Iris pigment epithelial cell (primary cell): ENCODE data around the gene NACC2.

Experiments used
- DNase-seq: peaks from one replicate; pipeline ENCODE4 v3.0.0-alpha.2; 2011; ENCODE audit warnings: low read depth

The NACC2 gene

DNA sequence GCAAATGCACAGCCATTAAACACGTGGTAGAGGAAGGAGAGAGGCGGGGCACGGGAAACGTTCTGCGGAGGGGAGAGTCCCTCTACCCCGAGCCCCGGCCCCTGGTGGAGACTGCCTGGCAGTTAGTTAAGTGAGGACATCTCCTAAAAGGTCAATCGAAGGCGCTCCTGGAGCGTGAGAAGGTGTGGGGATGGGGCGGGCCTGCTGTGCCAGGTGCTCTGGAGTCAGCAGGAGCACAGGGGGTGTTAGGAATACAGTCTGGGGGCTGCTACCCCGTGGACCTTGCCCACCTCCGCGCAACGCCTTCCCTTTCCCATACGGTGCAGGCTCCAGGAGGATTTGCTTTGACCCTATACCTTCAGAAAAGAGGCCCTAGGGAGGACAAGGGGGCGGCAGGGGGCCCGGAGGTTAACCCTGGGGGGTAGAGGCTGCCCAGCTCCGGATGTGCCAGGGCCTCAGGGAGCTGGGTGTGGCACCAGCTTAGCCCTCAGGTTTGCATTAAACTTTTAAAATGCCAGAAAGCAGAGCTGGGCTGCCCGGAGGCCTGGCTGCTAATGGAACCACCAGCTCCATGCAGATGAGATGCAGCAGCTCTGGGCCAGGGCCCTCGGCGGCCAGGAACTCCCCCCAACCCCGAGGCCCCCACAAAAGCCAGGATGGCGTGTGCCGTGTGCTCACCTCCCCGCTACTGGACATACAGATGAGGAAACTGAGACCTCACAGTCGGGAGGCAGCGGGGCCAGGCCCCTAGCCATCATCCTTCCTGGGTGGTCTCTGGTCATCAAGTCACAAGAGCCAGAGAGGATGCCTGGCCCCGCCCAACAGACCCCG lies 39.2 kb downstream of the NACC2 start:
- no peak for DNase-seq

DNA sequence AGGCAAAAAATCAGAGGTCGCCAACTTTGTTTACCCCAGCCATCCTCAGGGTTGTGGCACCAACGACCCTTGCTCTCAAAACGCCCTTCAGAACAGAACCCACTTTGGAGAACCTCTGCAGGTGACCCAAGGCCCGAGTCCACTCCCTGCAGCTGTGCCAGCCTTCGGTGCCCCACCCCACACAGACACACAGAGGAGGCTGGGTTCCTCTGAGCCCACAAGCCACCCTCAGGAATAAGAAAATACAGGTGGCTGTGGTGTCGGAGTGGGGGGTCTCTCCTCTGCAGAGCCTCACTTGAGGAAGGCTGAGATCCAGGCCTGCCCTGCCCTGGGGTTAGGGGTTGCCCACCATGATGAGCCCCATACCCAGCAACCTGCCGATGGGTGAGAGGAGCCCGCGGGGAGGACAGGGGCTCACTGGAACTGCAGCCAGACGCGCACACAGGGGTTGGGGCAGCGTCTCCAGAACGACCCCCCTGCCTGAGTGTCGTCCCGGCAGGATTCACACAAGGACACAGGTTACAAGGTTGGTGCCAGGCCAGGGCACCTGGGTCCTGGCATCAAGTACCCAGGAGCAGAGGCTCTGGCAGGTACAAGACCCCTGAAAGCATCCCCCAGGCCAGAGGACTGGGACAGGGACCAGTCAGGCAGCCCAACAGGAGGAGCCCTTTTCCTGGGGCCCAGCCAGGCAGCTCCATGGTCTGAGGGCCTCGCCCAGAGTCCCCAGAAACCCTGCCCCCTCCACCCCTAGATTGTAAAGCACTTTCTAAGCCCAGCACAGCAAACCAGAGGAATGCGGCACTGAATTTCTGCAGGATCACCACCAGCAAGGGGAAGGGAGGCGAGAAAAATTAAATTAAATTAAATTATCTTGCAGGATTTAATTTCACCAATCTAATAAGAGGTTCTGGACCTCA lies 40.0 kb downstream of the NACC2 start:
- DNase-seq: no peak

DNA sequence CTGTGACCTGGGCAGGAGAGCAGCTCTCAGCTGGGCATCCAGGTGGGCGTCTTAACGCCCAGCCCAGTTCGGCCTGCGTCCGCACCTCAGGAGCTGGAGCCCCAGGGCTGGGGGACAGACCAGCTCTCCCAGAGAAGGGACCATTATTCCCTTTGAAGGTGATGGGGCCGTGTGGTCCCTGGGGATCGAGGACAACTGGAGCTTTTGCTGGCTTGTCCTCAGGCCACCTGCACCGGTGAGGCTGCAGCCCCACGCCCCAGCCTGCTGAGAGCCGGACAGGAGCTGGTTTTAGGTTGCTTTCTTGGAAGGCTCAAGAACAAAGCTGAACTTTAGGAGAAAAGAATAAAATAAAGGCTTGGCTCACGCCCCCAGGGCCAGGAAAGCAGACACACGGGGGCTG lies 40.9 kb downstream of the NACC2 start:
- DNase-seq: no peak

DNA sequence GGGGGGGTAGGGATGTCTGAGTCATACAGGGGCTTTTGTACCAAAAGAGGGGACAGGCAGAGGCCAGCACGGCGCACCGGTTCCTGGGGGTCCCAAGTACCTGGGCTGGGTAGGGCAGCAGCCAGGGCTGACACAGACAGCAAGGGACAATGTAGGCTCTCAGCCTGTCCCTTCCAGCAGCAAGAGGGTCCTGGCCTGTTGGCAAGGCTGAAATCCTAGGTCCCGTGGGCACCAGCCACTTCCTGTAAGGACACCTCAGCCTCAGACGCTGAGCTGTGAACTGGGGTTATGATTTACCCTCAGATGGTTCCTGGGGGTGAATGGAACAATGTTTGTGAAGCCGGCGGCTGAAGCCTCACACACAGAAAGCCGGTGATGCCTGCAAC lies 41.3 kb downstream of the NACC2 start:
- no peak for DNase-seq

DNA sequence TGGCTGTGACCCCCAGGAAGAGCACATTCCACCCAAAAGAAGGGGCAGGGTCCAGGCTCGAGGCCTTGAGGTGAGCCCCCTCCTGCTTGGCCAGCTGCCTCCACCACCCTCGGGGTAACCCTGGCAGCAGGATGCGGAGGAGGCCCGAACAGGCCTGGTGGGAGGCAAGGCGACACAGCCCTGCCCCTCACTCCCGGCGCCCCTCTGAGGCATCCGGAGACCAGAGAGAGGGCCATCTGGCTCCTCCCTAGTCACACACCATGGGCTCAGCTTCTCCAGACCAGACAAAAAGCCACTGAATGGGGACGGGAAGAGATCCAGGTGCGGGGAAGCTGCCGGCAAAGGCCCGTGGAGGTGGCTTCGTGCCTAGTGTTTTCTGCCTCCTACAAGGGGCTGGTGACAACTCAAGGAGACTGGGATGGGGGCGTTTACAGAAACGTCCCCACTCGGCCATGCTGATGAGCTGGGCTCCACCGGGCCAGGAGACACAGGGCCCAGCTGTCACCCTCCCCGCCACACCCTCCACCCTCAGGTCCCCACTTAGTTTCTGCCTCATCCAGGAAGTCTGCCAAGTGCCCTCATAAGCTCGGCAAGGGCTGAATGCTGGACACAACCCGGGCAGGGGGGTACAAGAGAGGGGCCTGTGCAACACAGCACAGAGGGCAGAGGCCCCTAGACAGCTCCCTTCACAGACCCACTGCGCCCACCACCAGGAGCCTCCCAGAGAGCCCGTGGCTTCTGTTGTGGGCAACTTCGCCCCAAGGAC lies 41.9 kb downstream of the NACC2 start:
- DNase-seq: no peak

DNA sequence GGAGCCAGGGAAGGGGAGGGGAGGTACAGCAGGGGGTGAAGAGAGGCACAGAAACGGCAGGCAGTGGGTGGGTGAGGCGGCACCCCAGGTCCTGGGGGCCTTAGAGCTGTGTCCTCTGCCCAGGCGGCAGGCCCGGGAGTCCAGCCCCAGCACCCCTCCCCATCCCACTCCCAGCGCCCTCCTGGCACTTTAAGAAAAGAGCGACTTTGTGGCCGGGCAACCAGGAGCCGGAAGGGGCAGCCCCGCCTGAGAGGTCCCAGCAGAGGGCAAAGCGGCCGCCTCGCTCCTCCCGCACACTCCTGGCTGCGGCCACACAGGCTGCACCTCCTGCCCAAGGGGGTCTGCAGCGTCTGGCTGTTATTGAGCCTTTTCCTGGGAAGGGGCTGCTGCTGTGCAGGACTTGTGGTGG lies 42.6 kb downstream of the NACC2 start:
- no peak for DNase-seq

DNA sequence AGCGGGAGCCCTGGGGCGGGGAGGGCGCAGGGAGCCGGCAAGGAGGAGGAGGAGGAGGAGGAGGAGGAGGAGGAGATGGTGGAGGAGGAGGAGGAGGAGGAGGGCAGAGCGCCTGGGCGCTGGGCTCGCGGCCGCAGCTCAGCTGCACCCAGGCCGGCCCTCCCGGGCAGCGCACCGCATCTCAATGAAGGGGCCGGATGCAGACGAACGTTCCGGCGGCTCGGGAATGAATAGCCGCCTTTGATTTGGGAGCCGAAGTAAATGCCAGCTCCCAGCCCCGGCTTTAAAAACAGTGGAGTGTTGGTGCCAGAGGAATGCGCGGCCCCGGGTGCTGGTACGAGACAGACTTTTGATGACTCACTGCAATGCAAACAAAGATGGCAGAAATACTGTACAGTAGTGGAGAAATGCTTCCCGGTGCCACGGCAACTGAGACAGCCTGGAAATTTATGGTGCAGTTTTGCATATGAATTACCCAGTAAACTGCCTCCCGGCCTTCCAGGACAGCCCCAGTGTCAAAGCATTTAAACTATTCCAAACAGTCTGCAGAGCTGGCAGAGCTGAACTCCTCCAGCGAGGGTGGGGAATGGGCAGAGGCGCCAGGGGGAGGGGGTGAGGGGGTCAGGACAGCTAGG lies 43.1 kb downstream of the NACC2 start:
- DNase-seq: peak; percentile 88

DNA sequence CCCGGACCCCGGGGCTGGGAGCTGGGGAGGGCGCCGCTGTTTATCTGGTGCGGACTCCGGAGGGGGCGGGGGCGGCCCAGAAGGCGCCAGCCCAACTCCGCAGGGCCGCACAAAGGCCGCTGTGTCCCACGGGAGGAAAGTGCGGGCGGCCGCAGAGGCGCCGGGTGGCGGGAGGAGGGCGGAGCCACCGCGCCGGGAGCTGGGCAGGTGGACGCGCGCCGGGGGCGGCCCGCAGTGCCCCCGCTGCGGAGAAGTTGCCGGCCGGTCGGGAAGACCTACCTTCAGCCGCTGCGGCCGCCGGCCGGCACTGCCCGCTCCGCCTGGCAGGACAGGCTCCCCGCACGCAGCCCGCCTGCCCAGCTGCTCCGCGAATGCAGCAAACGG lies 43.6 kb downstream of the NACC2 start:
- peak; percentile 23 for DNase-seq

DNA sequence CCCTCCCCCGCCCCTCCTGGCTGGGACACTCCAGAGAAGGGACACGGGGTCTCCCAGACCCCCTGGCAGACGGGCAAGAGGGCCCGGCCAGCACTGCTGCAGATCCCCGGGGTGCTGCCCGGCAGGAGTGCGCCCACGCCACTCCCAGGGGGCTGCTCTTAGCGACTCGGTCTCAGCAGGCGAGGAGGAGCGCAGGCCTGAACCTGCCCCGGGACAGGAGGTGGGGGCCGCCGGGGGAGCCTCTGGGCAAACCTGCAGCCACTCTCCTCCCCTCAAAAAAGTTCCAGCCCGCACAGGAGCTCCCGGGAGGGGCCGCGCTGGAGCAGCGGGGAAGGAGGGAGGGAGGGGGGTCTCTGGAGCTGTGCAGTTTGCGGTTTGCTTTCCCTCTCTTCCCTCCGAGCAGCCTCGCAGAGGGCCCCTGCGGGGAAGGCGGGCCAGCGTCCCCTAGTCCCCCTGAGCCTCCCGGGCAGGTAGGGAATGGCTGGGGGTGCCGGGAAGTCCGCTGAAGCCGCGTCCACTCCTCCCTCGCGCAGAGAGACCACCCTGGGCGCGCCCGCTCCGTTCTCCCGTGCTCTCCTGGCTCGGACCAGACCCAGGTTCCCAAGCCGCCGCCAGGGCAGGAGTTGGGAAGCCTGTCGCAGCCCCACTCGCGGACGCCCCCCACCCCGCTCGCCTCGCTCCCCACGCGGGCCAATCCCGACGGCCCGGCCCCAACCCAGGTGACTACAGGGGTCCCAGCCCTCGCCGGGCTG lies 44.2 kb downstream of the NACC2 start:
- peak; percentile 23 for DNase-seq

DNA sequence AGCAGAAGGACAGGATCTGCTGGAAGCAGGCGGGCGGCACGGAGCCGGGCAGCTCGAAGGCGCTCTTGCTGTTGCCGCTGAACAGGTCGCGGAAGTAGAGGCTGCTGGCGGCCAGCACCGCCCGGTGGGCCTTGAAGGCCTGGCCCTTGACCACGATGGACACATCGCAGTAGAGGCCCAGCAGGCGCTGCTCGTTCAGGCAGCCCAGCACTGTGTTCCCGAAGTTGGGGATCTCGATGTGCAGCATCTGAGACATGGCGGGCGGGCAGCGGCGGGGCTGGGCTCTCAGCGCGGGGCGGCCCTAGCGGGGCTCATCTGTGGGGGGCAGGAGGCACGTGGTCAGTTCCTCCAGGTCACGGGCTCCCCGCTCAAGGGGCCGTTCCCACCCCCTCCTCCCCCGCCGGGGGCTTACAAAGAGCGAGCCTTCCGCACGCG lies 44.8 kb downstream of the NACC2 start:
- no peak for DNase-seq

DNA sequence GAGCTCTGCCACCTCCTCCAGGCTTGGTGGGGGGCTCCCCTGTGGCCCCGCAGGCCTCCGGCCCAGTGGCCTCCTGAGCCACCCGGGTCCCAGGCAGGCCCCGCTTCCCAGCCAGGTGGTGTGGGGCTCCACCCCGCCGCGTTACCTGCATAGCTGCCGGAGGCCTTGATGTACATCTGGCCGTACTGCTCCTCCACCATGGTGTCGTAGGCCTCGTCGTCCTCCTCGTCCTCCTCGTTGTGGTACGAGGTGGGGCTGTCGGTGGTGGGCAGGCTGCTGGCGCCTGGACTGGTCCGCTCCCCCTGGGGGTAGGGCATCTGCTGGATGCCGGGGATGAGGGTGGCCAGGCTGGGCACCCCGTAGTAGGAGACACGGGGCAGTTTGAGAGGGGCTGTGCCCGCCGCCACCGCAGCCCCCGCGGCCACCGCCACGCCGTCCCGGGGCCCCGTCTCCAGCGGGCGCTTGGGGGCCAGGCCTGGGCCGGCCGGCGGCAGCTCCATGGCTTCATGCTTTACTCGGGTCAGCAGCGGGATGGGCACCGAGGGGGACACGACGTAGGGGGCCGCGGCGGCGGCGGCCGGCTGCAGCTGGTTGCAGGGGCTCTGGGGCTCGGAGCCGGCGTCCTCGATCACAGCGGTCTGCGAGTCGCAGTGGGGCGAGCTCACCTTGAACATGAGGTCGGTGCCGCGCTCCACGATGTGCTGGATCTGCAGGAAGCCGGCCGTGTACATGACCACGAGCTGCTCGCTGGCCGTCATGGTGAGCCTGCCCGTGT lies 45.4 kb downstream of the NACC2 start:
- no peak for DNase-seq

DNA sequence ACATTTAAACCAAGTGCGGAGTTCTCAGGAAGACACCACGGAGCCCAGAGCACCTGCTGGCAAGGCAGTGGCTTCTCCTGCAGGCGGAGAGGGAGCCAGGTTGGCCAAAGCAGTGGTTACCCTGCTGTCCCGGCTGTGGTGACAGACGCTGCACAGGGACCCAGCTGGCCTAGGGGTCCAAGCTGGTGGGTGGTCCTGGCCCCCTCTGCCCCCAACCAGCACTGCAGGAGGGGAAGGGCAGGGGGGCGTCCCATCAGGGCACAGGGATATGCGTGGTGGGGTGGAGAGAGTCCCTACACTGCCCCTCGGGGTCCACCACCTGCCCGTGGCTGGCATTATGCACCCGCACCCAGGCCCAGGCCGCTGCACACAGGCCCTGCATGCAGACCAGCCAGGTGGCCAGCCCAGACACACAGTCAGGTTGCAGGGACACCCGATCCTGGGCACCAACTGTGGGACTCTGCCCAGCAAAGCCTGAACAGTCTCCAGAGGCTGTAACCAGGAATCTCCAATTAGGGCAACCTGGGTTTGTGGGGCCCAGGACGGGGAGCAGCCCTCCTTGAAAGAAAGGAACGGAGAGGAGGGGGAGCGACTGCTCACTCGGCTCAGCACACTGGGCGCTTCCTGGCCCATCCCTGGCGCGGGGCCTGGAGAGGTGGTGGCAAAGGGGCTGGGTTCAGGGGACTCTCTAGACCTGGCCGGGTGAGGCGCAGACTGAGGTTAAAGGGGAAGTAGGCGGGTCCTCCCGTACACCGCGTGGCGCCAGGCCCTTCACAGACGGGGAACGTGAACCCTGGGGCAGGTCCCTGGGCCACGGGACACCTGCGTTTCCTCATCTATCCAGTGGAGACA lies 46.3 kb downstream of the NACC2 start:
- no peak for DNase-seq

DNA sequence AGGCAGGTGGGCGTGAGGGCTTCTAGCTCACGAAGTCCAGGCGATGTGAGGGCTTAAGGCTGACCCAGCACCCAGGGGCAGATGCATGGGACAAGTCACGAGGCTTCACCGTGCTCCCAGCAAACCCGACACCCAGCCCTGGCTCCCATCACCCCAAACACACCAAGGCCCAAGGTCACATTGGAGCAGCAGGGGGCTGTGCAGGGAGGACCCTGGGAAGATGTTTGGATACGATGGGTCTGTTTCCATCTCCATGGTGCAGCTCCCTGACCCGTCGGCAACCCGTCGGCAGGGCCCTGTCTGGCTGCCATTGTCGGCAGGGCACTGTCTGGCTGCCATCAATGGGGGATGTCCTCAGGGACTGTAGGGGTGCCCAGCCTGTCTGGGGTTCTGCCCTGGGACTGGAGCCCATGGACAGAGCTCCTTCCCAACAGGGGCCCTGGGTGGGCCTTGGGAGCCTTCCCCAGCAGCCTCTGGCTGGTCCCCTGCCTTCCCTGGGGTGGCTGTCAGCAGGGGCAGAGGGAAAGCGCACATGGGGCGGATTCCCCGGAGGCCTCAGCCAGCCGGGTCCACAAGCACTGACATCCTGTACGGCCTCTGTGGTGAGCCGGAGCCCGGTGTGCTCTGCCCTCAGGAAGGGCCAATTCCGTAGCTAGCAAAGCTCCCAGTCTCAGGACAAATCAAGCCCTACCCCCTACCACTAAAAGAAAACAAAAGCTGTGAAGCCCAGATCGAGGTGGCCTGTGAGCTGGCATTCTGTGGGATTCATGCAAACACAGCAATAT lies 47.1 kb downstream of the NACC2 start:
- DNase-seq: no peak

DNA sequence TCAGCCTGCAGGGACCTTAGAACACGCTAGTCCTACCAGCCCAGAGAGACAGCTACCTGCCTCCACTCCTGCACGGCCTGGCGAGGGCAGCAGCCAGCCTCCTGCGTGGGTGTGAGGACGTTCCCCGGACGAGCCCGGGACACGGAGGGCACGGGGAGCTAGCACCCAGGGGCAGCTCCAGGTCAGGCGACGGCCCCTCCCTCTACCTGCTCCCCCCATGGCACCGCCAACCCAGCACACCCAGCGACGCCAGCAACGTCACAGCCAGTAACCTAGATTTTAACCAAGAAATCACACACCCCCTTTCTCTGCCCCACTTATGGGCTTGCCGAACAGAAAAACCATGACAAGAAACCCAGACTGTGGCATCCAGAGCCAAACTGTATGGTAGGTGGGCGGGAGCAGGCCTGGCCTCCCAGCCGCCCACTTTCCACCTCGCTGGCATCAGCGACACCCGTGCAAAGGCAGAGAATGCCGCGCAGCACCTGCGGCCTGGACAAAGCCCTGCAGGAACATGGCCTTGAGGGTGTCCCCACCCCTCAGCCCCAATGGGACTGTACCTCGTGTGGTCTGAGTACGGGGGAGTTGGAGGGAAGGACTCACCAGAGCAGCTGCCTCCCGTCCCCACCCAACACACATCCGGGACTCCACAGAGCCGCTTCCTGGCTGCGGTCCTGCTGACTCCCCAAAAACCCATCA lies 47.9 kb downstream of the NACC2 start:
- no peak for DNase-seq

DNA sequence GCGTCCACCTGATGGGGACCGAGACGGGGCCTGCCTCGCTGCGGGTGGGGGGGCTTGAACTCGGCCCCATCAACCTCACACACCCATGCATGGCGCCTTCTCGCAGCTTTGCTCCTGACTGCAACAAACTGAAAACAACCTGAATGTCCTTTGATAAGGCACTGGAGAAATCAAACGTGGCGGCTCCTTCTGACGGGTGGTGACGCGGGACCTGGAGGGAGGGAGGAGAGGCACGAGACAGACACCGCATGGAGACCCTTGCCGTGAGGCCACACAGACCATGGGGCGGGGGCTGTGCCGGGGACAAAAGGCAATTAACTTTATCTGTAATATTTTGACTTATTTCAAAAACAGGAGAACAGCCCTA lies 48.6 kb downstream of the NACC2 start:
- no peak for DNase-seq

DNA sequence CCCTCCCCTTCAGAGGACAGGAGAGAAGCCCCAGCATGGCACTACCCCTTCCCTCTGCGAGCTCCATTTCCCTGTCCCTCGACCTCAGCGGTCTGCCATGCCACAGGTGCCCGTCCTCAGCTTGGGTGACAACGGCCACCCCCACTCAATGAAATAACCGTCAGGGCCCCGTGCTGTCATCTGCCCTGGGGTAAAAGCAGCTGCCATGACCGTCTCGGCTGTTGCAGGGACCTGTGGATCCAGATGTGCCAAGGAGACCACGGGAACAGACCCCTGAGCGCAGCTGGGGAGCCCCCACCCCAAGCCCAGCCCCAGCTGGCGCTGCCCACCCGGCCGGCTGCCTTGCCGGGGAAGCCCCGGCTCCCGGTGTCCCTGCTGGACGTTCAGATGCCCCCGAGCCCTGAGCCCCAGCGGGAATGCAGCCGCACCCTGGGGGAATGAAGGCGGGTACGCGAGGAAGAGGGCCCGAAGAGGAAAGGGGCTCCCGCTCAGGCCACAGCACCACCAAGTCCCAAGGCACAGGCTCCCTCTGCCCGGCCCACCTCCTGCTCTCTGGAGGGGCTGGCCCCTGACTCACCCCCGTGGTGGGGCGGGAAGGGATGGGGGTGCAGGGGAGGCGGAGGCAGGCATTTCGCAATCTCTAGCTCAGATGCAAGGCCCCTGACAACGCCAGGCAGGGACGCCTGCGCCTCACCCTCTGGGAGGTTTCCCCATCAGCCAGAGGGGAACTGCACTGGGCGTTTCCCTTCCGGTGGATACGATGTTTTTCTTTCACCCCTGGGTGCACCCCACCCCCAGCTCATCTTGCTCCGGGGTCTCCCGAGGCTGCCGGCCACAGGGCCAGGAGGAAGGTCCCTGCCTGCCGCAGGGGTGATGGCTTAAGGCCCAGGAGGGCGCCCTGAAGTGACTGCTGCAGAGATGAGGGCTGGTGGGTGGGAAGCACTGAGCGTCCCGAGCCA lies 49.2 kb downstream of the NACC2 start:
- DNase-seq: peak; percentile 72
